GM12878 (cell line): ENCODE measurements around the gene MSRB2.

Experiments
- PAX8 ChIP-seq: fragments of 450-650 bp; IDR thresholded peaks from 2 replicates; pipeline ENCODE4 v1.6.1; 2017; ENCODE audit warnings: mild to moderate bottlenecking, moderate library complexity
- YY1 ChIP-seq: IDR thresholded peaks from 2 replicates; pipeline ENCODE4 v1.6.1; 2011; ENCODE audit warnings: low read depth, mild to moderate bottlenecking, low read length

- TF ChIP-seq PAX8 (no peak), YY1 (peak; percentile 58; the same call in 1 of the 2 replicates)
Observed at GRCh38 chr10:23095966-23096801, 805 bp downstream of the MSRB2 start.
